NCI-H2029 treated with DMSO at 0.1 percent for 48 hours (cell line): ENCODE data around the gene PLAC8L1.

Experiments used
- DNase-seq: peaks from one replicate; lab custom pipeline; 2025; lab: John Stamatoyannopoulos, UW

Gene PLAC8L1

GRCh38 chr5:146079695-146080373 lies 25.5 kb downstream of the PLAC8L1 start:
- DNase-seq, result no peak

- no peak for DNase-seq
Measured at GRCh38 chr5:146078566-146078965, 26.8 kb downstream of the PLAC8L1 start.

GRCh38 chr5:146076455-146076854 lies 28.9 kb downstream of the PLAC8L1 start:
- DNase-seq, result no peak

- DNase-seq, result no peak
Measured at GRCh38 chr5:146076028-146076427, 29.3 kb downstream of the PLAC8L1 start.

- no peak for DNase-seq
Measured at GRCh38 chr5:146073239-146073900, 32.0 kb downstream of the PLAC8L1 start.

- no peak for DNase-seq
Measured at GRCh38 chr5:146072595-146072994, 32.8 kb downstream of the PLAC8L1 start.

- DNase-seq, result no peak
Measured at GRCh38 chr5:146071171-146071570, 34.2 kb downstream of the PLAC8L1 start.

GRCh38 chr5:146070746-146071145 lies 34.6 kb downstream of the PLAC8L1 start:
- no peak for DNase-seq

- no peak for DNase-seq
Measured at GRCh38 chr5:146069780-146070099, 35.6 kb downstream of the PLAC8L1 start.

- DNase-seq, result no peak
Measured at GRCh38 chr5:146068977-146069779, 36.2 kb downstream of the PLAC8L1 start.

GRCh38 chr5:146068206-146068605 lies 37.2 kb downstream of the PLAC8L1 start:
- DNase-seq, result no peak

GRCh38 chr5:146066968-146067367 lies 38.4 kb downstream of the PLAC8L1 start:
- DNase-seq, result no peak

- no peak for DNase-seq
Measured at GRCh38 chr5:146060221-146060585, 45.2 kb downstream of the PLAC8L1 start.

GRCh38 chr5:146059460-146060220 lies 45.7 kb downstream of the PLAC8L1 start:
- no peak for DNase-seq

GRCh38 chr5:146055432-146055831 lies 49.9 kb downstream of the PLAC8L1 start:
- no peak for DNase-seq

GRCh38 chr5:146052780-146053179 lies 52.6 kb downstream of the PLAC8L1 start:
- DNase-seq, result no peak

GRCh38 chr5:146051678-146052077 lies 53.7 kb downstream of the PLAC8L1 start:
- no peak for DNase-seq

GRCh38 chr5:146050086-146050485 lies 55.3 kb downstream of the PLAC8L1 start:
- DNase-seq, result no peak

GRCh38 chr5:146049704-146050026 lies 55.7 kb downstream of the PLAC8L1 start:
- no peak for DNase-seq

GRCh38 chr5:146048994-146049703 lies 56.2 kb downstream of the PLAC8L1 start:
- DNase-seq, result peak; percentile 22

GRCh38 chr5:146047396-146047795 lies 58.0 kb downstream of the PLAC8L1 start:
- DNase-seq, result peak; percentile 20

GRCh38 chr5:146043722-146044121 lies 61.7 kb downstream of the PLAC8L1 start:
- DNase-seq, result no peak
